HG03108 (cell line): ENCODE data around the gene SF3B6.
A peak's percentile ranks its signal among the peaks of the same experiment; 100 is the strongest.
"Not testable (repeated sequence)": the region's sequence is repeated elsewhere in the genome, so short reads cannot be mapped to it uniquely, and the experiment has no call there.

Experiments used
- ATAC-seq: cut with Tn5 transposase; IDR thresholded peaks from one replicate; pipeline ENCODE4 v1.9.1; 2021; ENCODE audit warnings: moderate library complexity; ENCODE audit not compliant: unreplicated experiment

The SF3B6 gene

GRCh38 chr2:24054366-24055010 lies 21.6 kb downstream of the SF3B6 start:
- no peak for ATAC-seq

- ATAC-seq, result no peak
Measured at GRCh38 chr2:24052951-24053350, 23.2 kb downstream of the SF3B6 start.

- ATAC-seq, result no peak
Measured at GRCh38 chr2:24051833-24052232, 24.3 kb downstream of the SF3B6 start.

GRCh38 chr2:24050041-24050979 lies 25.8 kb downstream of the SF3B6 start:
- no peak for ATAC-seq

GRCh38 chr2:24049485-24050021 lies 26.6 kb downstream of the SF3B6 start, which contains the start of gene FKBP1B:
Gene FKBP1B, plus strand, starts transcription at chr2:24049741. Its CDS starts 109 bp downstream, at chr2:24049850.
- no peak for ATAC-seq

GRCh38 chr2:24048769-24049484 lies 27.2 kb downstream of the SF3B6 start:
- no peak for ATAC-seq

- no peak for ATAC-seq
Measured at GRCh38 chr2:24047703-24048033, 28.5 kb downstream of the SF3B6 start.

GRCh38 chr2:24046930-24047702 lies 29.0 kb downstream of the SF3B6 start, which contains the start of gene WDCP:
Gene WDCP, minus strand, starts transcription at chr2:24047391. Its CDS starts 7,897 bp downstream, at chr2:24039494.
- peak; percentile 99 for ATAC-seq

- ATAC-seq, result no peak
Measured at GRCh38 chr2:24046599-24046929, 29.6 kb downstream of the SF3B6 start.

GRCh38 chr2:24045511-24046508 lies 30.3 kb downstream of the SF3B6 start:
- no peak for ATAC-seq

GRCh38 chr2:24043133-24043532 lies 33.0 kb downstream of the SF3B6 start:
- not testable (repeated sequence) for ATAC-seq

GRCh38 chr2:24040511-24040910 lies 35.6 kb downstream of the SF3B6 start:
- no peak for ATAC-seq

- no peak for ATAC-seq
Measured at GRCh38 chr2:24038786-24039499, 37.2 kb downstream of the SF3B6 start.

- ATAC-seq, result no peak
Measured at GRCh38 chr2:24026233-24026632, 49.9 kb downstream of the SF3B6 start.

GRCh38 chr2:24024996-24025663 lies 51.0 kb downstream of the SF3B6 start:
- ATAC-seq, result no peak

GRCh38 chr2:24024018-24024417 lies 52.1 kb downstream of the SF3B6 start:
- ATAC-seq, result no peak

GRCh38 chr2:24022975-24023575 lies 53.1 kb downstream of the SF3B6 start:
- no peak for ATAC-seq
